ENCODE data around the gene CD82. TPM values are rescaled to one million over a fixed set of nuclear protein-coding genes. Genes with fewer than 3 reads are reported as not detected.

The CD82 gene
- total RNA-seq, 1 donor from 2014 or later, result 469 TPM

DNA sequence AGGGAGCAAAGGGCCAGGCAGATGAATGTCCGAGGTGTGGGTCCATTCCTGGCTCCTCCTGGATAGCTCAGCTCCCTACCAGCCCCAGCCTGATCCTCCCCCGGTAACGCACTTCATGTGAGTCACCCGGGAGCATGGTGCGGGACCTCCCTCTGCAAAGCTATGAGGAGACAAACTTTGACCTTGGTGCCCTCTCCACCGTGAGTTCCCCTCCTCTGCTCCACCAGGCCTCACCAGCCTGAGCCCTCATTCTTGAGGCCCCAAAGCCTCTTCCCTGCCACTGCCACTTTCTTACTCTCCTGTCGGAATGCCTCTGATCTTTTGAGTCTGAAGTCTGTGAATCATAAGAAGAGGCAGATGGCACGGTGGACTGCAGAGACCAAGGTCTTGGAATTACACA is 37.4 kb upstream of the CD82 start:
- H3K4me3 Mint-ChIP-seq, result no peak overlapping the region
- H3K4me1 Mint-ChIP-seq, result peaks cover 39% of the 10 kb centered on the region
- H3K27ac Mint-ChIP-seq, result peak overlapping the region; percentile 48
- no peaks in the 10 kb centered on the region for H3K9me3 Mint-ChIP-seq
- no peaks in the 10 kb centered on the region for H3K27me3 Mint-ChIP-seq
- intact Hi-C loops (cut with micrococcal nuclease), result no loop called here
- no peak for DNase-seq
- H3K36me3 Mint-ChIP-seq (ENCODE audit: low read depth), result no peaks in the 10 kb centered on the region

DNA sequence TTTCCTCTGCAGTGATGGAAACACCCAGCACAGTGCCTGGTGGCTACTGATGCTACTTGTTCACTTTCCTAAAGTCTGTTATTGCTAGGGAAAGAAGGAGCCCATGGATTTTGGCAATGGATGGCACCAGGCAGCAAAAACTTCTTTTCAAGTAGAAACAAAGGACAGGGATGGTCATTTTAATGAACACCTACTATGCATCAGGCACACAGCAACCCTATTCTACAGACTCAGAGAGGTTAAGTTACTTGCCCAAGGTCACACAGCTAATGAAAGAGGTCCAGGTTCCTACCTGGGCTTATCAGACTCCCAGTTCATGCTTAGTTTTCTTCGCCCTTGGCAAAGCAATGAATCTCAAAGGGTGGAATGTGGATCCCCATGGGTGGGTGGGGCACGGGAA is 36.9 kb upstream of the CD82 start:
- Mint-ChIP-seq H3K27me3 (no peaks in the 10 kb centered on the region), H3K4me1 (peaks cover 38% of the 10 kb centered on the region), H3K4me3 (no peak overlapping the region), H3K36me3 (ENCODE audit: low read depth) (no peaks in the 10 kb centered on the region), H3K27ac (peak overlapping the region; percentile 48), H3K9me3 (no peaks in the 10 kb centered on the region)
- intact Hi-C loops (cut with micrococcal nuclease), result no loop called here
- no peak for DNase-seq

DNA sequence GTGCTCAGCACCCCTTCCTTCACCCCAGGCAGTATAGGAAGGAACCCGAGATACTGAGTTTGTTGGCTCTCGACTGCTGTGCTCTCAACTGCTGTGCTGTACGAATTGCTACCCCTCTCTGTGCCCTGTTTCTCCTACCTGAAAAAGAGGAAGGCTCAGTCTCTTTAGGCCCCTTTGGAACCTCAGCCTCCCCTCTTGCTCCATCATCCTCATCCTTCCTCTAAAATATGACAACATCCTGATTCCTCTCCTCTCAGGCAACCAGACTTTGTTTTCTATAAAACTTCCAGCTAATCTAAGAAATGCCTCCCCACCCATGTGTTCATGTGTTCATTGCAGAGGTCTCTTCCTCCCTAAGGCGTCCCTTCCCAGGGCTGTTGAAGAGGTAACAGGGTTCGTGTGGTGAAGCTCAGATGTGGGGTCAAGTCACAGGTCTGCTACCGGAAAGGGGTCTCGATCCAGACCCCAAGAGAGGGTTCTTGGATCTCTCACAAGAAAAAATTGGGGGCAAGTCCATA is 35.5 kb upstream of the CD82 start:
- no peak for DNase-seq
- Mint-ChIP-seq H3K36me3 (ENCODE audit: low read depth) (no peaks in the 10 kb centered on the region), H3K9me3 (no peaks in the 10 kb centered on the region), H3K4me3 (peak overlapping the region; percentile 67), H3K4me1 (peaks cover 33% of the 10 kb centered on the region), H3K27me3 (no peaks in the 10 kb centered on the region), H3K27ac (peak overlapping the region; percentile 91)
- intact Hi-C loops (cut with micrococcal nuclease), result loop anchor here (1.0 kb wide), 2 partner anchors 35 to 44 kb away; partner anchors contain the start of gene CD82

DNA sequence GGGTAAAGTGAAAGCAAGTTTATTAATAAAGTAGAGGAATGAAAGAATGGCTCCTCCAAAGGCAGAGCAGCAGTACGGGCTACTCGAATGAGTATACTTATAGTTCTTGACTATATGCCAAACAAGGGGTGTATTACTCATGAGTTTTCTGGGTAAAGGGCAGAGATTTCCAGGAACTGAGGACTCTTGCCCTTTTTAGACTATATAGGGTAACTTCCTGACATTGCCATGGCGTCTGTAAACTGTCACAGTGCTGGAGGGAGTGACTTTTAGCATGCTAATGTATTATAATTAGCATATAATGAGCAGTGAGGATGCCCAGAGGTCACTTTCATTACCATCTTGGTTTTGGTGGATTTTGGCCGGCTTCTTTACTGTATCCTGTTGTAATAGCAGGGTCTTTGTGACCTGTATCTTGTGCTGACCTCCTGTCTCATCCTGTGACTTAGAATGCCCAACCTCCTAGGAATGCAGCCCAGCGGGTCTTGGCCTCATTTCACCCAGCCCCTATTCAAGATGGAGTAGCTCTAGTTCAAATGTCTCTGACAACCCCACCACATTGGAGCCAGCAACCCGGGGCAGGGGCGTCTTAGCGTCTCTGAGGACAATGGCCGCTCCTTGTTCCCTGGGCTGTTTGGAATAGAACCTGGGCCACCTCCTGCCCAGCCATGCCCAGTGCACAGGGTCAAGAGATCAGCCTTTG is 34.9 kb upstream of the CD82 start:
- intact Hi-C loops (cut with micrococcal nuclease), result loop anchor here (1.0 kb wide), 2 partner anchors 35 to 44 kb away; partner anchors contain the start of gene CD82
- H3K4me1 Mint-ChIP-seq, result peaks cover 33% of the 10 kb centered on the region
- peak; percentile 87 for DNase-seq
- H3K27ac Mint-ChIP-seq, result peak overlapping the region; percentile 91
- H3K9me3 Mint-ChIP-seq, result no peaks in the 10 kb centered on the region
- peak overlapping the region; percentile 67 for H3K4me3 Mint-ChIP-seq
- no peaks in the 10 kb centered on the region for H3K27me3 Mint-ChIP-seq
- H3K36me3 Mint-ChIP-seq (ENCODE audit: low read depth), result no peaks in the 10 kb centered on the region

DNA sequence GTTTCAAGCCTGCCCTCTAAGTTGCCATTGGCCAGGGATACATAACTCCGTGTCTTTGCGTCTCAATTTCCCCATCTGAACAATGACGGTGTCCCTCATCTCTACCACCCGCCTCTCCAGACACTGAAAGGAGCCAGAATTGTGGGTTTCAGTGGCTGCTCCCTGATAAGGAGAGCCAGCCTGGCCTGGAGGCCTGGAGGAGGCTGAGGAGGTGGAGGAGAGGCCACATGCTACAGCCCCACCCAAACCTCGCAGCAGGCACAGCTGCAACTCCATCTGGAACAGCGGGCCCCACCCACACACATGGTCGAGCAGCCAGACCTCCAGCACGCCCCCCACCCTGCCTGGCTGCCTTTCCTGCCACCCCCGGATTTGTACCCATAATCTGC is 34.4 kb upstream of the CD82 start:
- DNase-seq, result no peak
- H3K27me3 Mint-ChIP-seq, result no peaks in the 10 kb centered on the region
- no peaks in the 10 kb centered on the region for H3K9me3 Mint-ChIP-seq
- peak overlapping the region; percentile 82 for H3K27ac Mint-ChIP-seq
- no peaks in the 10 kb centered on the region for H3K36me3 Mint-ChIP-seq (ENCODE audit: low read depth)
- peaks cover 33% of the 10 kb centered on the region for H3K4me1 Mint-ChIP-seq
- no peak overlapping the region for H3K4me3 Mint-ChIP-seq
- intact Hi-C loops (cut with micrococcal nuclease), result no loop called here

DNA sequence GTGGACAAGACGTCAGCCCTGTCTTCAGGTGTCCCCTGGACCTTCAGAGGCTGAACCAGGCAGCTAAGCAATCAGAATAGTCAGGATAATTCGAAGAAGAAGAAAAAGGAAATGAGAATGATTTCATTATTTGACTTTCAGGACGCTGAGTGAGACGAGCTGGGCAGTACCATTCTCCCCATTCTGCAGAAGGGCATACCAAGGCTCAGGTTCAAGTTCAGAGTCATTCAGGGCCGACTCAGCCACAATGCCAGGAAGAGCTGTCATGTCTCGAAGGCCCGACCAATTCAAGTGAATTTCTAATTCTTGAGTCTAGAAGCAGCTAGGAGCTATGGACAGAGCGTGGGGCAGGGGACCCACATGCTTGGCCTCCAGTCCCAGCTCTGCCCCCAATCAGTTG is 33.8 kb upstream of the CD82 start:
- Mint-ChIP-seq H3K4me1 (peaks cover 31% of the 10 kb centered on the region), H3K27ac (peak overlapping the region; percentile 82), H3K4me3 (no peak overlapping the region), H3K27me3 (no peaks in the 10 kb centered on the region), H3K36me3 (ENCODE audit: low read depth) (no peaks in the 10 kb centered on the region), H3K9me3 (no peaks in the 10 kb centered on the region)
- intact Hi-C loops (cut with micrococcal nuclease), result no loop called here
- no peak for DNase-seq

DNA sequence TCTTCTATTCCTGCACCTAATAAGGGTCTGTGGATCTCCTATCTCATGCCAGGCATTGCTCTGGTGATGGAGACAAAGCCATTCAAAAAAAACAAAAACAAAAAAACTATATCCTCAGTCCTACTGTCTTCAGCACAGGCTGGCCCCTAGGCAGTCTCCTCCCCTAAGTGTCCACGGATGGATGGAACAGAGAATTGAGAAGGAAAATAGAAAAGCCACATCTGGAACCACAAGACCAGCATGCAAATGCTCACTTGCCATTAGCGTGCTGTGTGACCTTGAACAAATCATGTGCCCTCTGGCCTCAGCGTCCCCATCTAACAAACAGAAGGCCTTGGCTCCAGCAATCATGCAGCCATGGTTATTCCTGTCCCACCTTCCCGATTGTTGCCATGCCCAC is 32.7 kb upstream of the CD82 start:
- Mint-ChIP-seq H3K27ac (peak overlapping the region; percentile 42), H3K9me3 (no peaks in the 10 kb centered on the region), H3K36me3 (ENCODE audit: low read depth) (no peaks in the 10 kb centered on the region), H3K27me3 (no peaks in the 10 kb centered on the region), H3K4me3 (no peak overlapping the region), H3K4me1 (peaks cover 24% of the 10 kb centered on the region)
- intact Hi-C loops (cut with micrococcal nuclease), result no loop called here
- DNase-seq, result no peak

DNA sequence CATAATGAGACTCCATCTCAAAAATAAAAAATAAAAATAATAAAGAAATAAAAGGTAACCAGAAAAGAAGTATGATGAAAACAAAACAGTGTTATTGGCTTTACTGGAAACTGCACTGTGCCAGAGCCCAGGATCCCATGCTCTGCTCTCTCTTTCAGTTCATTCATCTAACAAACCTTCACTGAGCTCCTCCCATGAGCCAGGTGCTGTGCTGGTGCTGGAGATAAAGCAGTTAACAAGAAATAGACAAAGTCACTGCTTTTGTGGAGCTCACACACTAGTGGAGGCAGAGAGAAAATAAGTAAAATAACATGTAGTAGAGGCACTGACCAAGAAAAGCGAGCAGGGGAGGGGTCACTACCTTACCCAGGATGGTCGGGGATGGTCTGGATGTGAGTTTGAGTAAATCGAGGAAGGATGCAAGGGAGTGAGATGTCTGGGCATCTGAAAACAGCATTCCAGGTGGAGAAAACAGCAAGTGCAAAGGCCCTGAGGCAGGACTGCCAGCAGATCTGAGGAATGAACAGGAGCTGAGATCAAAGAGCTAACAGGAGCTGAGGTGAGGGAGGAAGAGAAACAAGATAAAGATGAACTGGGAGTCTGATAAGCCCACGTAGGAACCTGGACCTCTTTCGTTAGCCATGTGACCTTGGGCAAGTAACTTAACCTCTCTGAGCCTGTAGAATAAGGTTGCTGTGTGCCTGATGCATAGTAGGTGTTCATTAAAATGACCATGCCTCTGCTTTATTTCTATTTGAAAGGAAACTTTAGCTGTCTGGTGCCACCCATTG is 31.3 kb upstream of the CD82 start:
- Mint-ChIP-seq H3K4me1 (peaks cover 23% of the 10 kb centered on the region), H3K4me3 (no peak overlapping the region), H3K27ac (no peak overlapping the region), H3K9me3 (no peaks in the 10 kb centered on the region), H3K36me3 (ENCODE audit: low read depth) (no peaks in the 10 kb centered on the region), H3K27me3 (no peaks in the 10 kb centered on the region)
- intact Hi-C loops (cut with micrococcal nuclease), result no loop called here
- DNase-seq, result no peak

DNA sequence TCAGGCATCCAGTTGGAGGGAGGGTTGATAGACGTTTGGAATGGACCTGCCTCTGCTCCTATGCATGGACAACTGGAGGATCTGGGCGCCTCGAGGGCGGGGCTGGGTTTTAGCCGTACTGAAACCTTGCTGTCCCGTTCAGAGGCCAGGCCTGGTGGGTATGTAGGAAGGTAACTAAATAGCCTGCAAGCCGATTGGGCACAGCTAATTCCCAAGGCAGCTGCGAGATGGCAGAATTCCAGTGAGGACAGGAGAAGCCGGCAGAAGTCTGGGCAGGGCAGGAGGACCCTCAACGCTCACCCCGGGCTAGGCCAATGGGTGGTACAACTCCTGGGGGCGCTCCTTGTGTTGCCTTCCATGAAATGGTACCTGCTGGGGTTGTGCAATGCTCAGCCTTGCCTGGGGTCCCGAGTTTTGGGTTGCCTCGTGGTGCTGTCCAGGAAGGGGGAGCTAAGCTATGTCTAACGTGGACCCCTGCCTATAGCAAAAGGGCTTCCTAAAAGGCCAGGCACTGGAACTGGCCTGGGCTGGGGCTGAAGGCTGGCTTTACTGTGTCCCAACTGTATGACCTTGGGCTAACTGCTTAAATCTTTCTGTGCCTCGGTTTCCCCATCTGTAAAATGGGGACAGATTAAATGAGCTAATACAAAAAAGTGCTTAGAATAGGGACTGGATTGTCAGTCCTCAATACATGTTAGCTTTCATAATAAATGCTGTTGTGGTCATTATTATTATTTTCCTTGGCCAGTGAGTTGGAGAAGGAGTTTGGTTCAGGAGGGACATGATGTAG is 30.1 kb upstream of the CD82 start:
- Mint-ChIP-seq H3K27me3 (no peaks in the 10 kb centered on the region), H3K4me1 (peaks cover 18% of the 10 kb centered on the region), H3K27ac (no peak overlapping the region), H3K4me3 (no peak overlapping the region), H3K36me3 (ENCODE audit: low read depth) (no peaks in the 10 kb centered on the region), H3K9me3 (no peaks in the 10 kb centered on the region)
- DNase-seq, result no peak
- intact Hi-C loops (cut with micrococcal nuclease), result no loop called here

DNA sequence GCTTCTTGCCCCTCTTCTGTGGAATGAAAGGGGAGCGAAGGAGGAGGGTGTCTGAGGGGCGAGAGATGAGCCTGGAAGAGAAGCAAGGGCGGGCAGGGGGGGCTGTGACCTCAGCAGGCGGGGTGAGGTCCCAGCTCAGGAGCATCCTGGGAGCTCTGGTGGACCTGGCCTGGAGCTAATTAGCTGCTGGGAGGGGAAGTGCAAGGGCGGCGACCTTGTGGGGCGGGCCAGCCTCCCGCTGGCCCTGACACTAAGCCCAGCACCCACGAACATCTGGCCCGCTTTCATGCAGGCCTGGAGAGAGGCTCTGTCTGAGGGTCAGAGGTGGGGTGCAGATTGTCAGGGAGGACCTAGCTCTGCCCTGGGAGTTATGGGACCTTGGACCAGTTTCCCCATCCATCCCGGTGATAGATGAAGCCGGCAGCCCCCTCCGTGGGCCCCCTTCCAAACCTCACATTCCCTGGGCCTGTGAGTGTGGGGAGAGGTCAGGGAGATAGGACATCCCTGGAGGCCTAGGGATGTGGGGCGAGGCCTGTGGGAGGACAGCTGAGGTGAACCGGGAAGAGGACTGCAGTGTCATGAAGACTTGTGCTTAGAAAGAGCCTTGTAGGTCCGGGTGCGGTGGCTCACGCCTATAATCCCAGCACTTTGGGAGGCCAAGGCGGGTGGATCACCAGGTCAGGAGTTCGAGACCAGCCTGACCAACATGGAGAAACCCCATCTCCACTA is 28.5 kb upstream of the CD82 start:
- Mint-ChIP-seq H3K9me3 (no peaks in the 10 kb centered on the region), H3K4me1 (peaks cover 6% of the 10 kb centered on the region), H3K27ac (no peak overlapping the region), H3K36me3 (ENCODE audit: low read depth) (no peaks in the 10 kb centered on the region), H3K27me3 (no peaks in the 10 kb centered on the region), H3K4me3 (no peak overlapping the region)
- intact Hi-C loops (cut with micrococcal nuclease), result no loop called here
- DNase-seq, result no peak

DNA sequence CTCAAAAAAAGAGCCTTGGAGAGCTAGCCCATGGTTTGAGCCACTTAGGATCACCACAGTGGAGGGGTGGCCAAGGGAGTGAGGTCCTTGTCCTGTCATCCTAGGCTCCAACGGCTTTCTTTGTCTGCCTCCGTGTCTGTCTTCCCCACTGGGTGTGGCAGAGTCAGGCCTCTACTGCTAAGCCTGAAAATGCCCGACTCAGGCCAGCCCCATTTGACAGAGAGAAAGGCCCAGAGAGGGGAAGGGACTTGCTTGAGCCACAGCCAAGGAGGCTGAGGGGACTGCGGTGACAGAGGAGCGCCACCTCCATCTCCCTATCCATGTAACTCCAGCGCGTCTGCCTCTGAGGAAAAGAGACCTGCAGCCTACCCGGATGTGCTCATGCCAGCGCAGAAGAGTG is 27.8 kb upstream of the CD82 start:
- no peaks in the 10 kb centered on the region for H3K36me3 Mint-ChIP-seq (ENCODE audit: low read depth)
- no peak overlapping the region for H3K4me3 Mint-ChIP-seq
- no peaks in the 10 kb centered on the region for H3K27me3 Mint-ChIP-seq
- H3K4me1 Mint-ChIP-seq, result peaks cover 5% of the 10 kb centered on the region
- DNase-seq, result no peak
- intact Hi-C loops (cut with micrococcal nuclease), result loop anchor here (1.0 to 2.0 kb wide), 4 partner anchors 14 to 442 kb away; partner anchors contain the start of gene EXT2
- no peaks in the 10 kb centered on the region for H3K9me3 Mint-ChIP-seq
- no peak overlapping the region for H3K27ac Mint-ChIP-seq

DNA sequence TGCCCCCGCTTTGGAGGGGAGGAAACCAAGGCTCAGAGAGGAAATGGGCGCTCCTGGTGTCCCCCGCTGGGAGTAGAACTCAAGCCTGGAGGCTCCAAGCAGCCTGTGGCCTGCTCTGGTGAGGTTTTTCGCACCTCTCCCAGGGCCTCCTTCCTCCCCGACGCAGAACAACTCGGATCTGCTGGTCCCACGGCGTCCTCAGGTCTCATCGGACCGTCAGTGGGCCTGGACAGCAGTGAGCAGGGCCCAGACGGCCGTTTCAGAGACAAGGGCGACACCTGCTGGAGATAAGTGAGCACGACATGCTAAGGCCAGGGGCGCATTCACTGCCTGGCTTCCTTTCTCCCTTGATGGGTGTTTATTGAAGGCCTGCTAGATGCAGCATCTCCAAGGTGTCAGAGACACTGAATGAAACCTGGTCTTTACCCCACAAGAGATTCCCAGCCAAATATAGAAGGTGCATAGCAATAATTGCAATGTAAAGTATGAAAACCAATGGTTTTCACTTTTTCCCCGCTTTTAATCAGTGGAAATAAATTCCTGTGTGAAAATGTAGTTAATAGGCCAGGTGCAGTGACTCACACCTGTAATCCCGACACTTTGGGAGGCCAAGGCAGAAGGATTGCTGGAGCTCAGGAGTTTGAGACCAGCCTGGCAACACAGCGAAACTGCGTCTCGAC is 26.9 kb upstream of the CD82 start:
- intact Hi-C loops (cut with micrococcal nuclease), result loop anchor here (1.0 to 2.0 kb wide), 4 partner anchors 15 to 443 kb away; partner anchors contain the start of gene EXT2

DNA sequence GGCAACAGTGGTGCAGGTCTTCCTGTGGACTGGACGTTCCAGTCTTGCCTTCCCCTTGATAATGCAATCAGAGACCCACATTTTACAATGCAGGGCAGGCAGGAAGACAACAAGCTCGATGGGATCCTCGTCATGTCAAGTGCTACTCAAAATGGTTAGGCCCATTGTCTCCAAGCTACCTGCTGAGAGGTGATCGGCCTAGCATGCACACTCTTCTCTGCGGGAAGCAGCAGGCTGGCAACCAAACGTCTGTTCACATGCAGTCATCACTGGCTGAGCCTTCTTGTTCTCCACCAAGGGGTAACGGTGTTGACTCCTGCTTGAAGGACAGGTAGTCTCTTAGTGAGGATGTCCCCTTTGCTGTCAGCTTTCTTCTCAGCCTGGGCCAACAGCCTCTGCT is 25.5 kb upstream of the CD82 start:
- peaks cover 4% of the 10 kb centered on the region for H3K4me1 Mint-ChIP-seq
- intact Hi-C loops (cut with micrococcal nuclease), result loop anchor here (2.0 kb wide), 1 partner anchor 429 kb away; no protein-coding TSS in a partner anchor
- no peaks in the 10 kb centered on the region for H3K9me3 Mint-ChIP-seq
- peaks cover 2% of the 10 kb centered on the region for H3K27me3 Mint-ChIP-seq
- DNase-seq, result no peak
- no peak overlapping the region for H3K27ac Mint-ChIP-seq
- H3K36me3 Mint-ChIP-seq (ENCODE audit: low read depth), result no peaks in the 10 kb centered on the region
- no peak overlapping the region for H3K4me3 Mint-ChIP-seq

More for the DNA sequence above, 26.9 kb upstream of the CD82 start:
- Mint-ChIP-seq H3K27ac (no peak overlapping the region), H3K4me1 (peaks cover 4% of the 10 kb centered on the region), H3K9me3 (no peaks in the 10 kb centered on the region), H3K4me3 (no peak overlapping the region), H3K27me3 (peaks cover 1% of the 10 kb centered on the region), H3K36me3 (ENCODE audit: low read depth) (no peaks in the 10 kb centered on the region)
- peak; percentile 93 for DNase-seq

Measured in activated CD4-positive, alpha-beta T cell treated with anti-CD3 and anti-CD28 coated beads, Interleukin-2, amount 10 ng/mL, durations not matched to agents 24 days and 14 days (primary cell).